GM21515 (cell line): ENCODE measurements around the gene TRMO.

Experiments used
- ATAC-seq: cut with Tn5 transposase; IDR thresholded peaks from one replicate; pipeline ENCODE4 v1.9.1; 2021; ENCODE audit not compliant: unreplicated experiment

The TRMO gene

DNA sequence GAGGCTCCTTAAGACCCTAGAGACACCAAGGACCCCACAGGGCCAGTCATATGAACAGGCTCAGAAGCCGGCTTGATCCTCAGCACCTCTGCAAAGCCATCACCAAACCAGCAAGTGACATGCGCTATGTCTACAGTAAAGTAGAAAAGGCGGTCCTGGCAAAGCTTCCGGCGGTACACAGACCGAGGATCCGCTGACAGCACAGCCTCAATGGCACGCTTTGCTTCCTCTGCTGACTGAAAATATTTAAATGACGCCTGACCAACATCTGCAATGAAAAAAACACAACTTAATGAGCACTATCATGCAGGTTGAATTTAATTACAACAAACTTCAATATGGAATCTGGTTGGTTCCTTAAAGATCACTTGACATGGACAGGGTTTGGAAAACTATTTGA is 17.6 kb downstream of the TRMO start:
- ATAC-seq: no peak

DNA sequence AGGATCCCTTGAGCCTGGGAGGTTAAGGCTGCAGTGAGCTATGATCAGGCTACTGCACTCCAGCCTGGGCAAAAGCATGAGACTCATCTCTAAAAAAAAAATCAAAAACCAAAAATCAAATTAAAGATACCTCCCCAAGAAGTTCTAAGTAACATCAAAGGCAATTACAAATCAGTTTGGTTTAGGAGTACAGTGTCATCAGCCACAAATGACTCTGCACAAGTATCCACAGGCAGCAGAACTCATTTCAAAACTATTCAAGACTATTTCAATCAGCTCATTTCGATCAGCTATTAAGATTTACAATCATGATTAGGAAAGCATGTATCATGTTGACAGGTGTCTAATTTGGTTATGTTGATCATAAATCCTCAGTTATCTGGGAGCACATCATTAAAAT is 19.1 kb downstream of the TRMO start:
- ATAC-seq: no peak

DNA sequence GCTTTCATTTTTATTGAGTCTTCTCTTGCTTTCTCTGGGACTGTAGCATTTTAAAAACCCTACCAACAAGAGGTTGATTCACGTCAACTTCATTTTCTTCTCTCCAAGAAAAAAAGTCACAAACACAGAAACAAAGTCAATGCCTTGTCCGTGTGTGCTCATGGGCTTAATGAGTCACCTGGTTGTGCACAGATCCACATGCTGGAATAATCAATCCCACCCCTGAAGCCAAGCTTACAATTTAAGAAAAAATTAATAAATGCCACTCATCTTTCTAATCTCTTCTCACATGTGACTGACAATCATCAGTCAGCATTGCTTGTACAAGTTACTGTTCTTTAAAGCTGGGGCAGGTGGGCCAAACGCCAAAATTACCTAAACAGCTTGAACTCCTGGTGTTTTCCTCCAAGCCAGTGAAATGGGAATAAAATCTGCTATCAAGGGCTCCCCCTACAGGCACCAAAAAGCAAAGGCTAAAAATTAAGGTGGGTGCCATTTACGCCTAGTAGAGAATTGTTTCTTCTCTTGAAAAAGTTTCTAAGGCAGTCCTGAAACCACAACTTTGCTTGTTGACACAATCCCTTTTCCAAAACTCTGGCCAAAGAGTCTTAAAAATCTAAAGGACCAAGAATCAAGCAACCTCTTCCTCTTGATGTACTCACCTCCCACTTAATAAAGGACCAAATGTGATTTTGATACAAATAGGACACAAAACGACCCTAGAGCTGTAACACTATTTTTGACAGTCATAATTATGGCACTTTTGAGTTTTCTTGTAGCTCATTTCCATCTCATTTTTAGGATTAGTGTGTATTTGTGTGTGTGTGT is 21.3 kb downstream of the TRMO start:
- ATAC-seq: no peak

DNA sequence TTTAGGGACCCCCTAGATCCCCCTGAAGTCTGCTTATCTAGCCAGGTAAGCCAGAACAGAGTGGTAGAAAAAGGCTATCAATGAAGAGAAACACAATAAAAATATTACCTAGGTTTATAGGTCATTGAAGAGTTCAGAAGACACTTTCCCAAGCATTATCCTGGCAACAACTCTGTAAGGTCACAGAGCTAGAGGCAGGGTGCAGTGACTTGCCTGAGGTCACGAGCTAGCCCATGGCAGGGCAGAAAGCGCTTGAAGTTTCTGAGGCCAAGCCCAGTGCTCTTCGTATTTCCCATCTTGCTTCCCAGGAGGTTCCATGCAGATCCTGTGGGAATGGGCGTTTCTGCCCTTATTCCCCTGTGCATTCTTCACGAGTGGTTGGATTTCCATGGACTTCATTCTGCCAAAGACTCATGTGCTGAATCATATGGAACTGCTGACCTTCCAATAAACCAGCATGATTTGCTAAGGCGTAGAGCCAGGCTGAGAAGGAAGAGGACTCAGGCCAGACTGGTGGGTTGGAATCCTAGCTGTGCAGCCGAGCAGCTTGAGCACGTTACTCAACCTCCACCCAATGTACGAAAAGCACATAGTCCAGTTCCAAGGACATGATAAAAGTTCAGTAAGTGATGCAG is 22.1 kb downstream of the TRMO start:
- ATAC-seq: no peak

DNA sequence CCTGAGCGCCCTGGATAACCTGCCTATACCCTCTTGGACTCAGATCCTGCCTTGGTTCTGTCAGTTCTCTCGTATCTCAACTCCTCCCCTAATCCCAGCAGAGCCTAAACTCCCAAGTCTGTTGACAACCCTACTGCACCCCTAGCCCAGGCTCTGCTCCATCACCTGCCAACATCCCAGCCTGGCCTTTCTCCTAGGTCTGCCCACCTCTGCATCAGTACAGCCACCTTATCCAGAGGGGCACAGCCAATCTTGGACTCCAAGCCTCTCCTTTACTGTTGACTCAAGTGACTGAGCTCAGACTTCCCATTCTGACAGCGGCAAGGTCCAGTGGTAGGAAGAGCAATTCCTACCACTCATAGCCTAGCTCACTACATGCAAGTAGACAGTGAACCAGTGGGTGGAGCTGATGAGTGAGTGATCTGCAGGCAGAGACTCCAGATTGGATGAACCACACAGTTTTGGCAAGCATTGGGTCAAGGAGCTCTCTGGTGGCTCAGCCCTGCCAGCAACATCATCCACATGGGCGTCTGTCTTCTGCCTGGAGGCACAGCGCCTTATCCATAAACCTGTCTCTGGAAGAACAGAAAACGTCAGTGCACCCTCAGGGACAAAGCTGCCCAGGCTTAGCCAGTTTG is 26.5 kb downstream of the TRMO start:
- no peak for ATAC-seq

DNA sequence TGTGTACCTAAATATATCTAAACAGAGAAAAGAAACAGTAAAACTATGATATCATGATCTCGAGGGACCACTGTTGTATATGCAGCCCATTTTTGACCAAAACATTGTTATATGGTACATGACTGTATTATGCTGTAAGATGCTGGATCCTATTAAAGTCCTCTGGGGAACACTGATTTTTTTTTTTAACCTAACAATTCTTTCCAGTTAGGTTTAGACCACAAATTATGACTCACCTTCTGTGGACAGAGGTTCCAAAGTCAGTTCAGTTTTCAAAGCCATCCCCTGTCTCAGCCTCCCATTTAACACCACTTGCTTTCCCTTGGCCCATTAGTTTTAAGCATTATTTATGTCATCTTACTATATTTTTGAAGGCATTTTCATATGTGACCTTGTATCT is 27.1 kb downstream of the TRMO start:
- ATAC-seq: no peak

DNA sequence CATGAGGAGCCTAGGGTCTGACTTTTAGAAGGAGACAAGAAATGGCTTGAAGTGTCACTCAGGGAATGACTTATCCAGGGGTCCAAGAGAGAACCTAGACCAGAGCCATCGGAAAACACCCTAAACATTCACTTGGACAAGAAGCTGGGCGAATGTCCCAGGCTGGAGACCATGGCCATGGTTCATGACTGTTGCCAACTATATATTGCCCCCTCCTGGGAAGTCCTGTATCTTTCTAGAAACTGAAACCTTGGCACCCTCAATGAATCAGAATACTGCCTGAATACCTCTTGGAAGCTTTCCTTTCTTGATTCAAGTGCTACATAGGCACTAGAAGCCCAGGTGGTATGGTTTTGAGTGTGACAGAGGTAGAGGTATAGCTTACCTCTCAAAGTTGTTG is 29.9 kb downstream of the TRMO start:
- ATAC-seq: no peak

DNA sequence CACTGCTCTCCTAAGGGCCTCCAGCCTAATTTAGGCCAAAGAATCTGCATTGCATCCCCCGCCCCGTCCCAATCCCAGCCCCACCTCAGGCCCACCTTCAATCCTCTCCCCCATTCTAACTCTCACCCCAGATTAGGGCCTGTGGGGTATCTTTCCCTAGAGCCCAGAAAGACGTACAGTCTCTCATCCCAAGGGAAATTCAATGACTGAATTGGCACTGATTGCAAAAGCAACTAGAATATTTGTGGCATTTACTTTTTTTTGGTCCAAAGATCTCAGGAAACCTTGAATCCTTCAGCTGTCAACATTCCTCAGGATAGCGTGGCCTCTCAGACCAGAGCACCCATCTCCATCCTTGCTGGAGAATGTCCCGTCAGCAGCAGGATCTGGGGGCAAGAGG is 30.6 kb downstream of the TRMO start:
- no peak for ATAC-seq

DNA sequence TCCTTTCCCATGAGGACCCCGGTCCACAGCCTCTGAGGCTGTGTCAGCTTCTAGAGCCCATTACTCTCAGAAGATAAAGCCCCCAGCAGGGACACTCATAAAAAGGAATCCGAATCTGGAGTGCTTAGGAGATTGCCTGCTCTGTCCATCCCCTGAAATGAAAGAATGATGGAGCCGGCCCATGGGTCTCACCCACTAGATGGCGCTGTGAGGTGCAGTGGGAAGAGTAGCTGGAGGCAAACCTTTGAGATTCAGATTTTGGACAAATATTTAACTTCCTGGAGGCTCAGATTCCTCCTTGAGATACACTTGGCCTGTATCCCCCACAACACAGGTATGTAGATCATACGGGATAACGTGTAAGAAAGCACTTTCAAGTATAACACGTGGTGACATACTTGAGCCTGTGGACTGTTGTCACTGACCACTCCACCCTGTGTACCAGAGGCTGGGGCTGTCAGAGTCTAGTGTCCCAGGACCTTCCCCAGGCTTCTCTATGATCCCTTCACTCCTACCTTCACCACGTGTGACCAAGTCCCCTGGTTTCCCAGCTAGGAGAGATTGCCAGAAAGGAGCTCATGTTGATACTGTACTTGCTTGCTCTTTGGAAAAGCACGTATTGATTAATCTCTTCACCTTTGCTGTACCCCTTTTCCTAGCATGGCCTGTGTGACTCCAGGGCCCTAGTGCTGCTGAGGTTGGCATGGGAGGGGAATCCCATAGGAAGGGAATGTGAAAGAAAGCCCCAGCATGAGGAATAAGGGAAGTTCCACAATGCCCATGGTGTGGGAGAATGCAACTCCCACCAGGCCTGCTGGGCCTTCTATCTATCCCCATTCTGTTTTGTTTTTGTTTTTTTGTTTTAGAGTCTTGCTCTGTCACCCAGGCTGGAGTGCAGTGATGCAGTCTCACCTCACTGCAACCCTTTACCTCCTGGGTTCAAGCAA is 32.1 kb downstream of the TRMO start:
- ATAC-seq: no peak

DNA sequence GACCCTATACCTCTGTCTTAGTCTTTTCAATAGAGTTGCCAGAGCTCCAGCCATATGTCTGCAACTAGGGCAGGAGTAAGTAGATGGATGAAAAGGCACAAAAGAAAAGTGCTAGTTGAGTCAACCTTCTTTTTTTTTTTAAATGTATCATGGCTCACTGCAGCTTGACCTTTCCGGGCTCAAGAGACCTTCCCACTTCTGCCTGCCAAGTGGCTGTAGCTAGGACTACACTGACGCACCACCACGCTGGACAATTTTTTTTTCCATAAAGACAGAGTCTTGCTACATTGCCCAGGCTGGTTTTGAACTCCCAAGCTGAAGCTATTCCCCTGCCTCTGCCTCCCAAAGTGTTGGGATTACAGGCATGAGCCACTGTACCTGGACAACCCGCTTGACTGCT is 42.0 kb downstream of the TRMO start:
- no peak for ATAC-seq

DNA sequence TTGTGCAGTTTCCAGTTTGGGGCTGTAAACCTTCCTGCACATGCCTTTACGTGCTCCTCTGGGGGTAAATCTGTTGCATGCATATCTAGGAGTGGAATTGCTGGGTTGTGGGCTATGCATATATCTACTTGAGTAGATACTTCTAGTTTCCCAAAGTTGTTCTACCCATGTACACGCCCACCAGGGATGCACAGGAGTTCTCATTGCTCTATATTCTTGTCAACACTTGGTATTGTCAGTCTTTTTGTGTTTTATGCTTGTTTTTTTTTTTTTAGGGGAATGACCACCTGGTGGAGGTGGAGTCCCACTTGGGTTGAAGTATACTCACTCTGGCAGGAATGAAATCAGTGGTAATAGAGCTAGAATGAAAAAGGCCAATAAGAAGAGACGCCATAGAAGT is 46.2 kb downstream of the TRMO start:
- no peak for ATAC-seq

DNA sequence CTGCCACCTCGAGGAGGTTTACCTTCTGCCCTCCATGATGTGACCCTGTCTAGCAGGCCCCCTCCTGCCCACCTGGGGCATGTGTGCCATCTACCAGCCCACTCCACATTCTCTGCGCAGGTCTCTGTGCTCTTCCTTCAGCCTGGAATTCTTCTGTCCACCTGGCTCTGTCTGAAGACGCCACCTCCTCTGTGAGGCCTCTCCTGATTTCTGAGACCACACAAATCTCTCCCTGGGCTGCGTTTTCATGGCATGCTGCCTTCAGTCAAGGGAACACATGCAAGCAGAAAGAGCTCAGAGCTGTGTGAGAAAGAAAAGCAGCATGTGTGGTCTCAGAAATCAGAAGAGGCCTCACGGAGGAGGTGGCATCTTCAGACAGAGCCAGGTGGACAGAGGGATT is 47.2 kb downstream of the TRMO start:
- ATAC-seq: no peak

DNA sequence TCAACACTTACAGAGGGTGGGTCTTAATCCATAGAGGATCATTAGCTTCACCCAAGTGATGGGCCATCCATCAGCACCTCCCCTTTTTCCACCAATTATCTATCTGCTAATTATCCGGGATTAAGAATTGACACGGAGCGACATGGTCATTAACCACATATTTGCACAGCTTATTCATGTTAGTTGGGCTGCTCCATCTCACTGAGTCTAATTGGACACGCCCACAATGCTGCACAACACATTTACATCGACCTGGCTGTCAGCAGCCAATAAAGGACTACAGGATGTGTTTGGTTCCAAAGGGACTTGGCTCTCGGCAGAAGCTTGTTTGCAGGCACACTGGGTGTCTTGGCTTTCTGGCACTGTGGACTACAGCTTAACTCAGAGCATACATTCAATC is 47.7 kb downstream of the TRMO start:
- no peak for ATAC-seq

DNA sequence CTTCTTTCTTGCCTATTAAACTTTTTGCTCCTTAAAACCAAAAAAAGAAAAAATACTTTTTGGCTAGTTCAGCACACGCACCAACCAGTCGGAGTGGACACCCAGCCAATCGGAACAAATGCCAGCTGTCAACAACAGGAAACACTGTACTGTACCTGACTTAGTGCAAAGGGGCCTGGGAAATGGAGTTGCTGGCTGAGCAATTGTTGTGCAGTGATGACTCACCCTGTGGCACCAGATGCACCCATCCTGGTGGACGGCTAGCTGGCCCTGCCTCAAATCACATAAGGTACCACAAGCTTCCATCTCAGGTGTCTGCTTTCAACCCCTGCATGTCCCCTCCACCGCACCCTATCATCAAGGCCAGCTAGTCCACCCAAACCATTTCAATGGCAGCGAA is 48.4 kb downstream of the TRMO start:
- no peak for ATAC-seq

DNA sequence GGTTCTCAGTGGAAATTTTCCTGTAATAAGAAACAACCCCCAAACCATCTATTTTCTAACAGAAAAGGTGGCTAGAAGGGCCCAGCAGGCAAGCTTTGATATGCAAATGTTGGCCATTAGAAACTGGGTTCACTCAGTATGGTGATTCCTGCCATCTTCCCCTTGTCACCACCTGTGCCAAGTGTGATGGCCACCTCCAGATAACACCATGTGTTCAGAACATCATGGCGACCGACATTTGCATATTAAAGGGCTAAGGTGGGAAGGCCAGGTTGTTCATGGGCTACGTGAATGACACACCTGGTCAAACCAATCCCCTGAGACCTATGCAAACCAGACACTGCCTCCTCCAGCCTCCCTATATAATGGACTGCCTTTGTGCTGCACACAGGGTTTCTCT is 48.9 kb downstream of the TRMO start:
- ATAC-seq: no peak

DNA sequence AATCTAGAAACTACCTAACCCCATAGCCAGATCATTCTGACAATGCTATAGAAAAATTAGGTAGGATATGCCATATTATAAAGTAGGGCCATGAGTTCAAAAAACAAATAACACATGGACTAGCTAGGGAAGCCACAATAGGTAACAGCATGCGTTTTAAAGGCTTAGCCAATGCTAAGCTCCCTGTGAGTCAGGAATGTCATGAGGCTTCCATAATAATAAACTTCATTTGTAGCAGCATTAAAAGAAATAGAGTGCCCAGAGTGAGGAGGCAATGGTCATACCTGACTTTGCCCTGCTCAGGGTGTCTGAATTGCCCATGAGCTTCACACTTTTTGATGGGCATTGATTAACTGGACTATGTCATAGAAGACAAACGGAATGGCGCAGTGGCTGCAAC is 53.4 kb downstream of the TRMO start:
- ATAC-seq: no peak

DNA sequence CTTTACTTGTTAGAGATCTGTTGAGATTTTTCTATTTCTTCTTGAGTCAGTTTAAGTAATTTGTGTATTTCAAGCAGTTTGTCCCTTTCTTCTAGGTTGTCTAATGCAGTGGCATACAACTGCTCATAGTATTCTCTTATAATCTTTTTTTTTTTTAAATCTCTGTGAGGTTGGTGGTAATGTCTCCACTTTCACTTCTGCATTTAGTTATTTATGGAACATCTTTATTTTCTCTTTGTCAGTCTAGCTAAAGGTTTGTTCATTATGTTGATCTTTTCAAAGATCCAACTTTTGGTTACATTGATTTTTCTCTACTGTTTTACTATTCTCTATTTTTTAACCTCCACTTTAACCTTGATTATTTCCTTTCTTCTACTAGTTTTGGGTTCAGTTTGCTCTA is 55.5 kb downstream of the TRMO start:
- ATAC-seq: peak; percentile 63

DNA sequence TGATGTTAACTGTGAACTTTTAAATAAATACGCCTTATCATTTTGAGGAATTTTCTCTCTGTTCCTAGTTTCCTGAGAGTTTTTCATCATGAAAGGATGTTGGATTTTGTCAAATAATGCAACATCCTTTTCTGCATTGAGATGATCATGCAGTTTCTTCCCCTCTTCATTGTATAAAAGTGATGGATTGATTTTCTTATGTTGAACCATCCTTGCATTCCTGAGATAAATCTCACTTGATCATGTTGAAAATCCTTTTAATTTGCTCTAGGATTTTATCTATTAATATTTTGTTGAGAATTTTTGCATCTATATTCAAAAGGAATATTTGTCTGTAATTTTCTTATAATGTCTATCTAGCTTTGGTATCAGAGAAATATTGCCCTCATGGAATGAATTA is 56.0 kb downstream of the TRMO start:
- no peak for ATAC-seq

DNA sequence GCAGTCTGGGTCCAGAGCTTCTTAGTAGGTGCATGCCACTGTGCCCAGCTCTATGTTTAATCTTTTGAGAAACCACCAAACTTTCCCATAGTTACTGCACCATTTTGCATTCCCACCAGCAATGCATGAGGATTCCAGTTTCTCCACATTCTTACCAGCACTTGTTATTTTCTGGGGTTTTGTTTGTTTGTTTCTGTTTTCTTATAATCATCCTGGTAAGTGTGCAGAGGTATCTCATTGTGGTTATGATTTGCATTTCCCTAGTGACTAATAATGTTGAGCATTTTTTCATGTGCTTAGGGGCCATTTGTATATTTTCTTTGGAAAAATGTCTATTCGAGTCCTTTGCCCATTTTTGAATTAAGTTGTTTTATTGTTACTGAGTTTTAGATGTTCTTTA is 57.9 kb downstream of the TRMO start:
- ATAC-seq: no peak

DNA sequence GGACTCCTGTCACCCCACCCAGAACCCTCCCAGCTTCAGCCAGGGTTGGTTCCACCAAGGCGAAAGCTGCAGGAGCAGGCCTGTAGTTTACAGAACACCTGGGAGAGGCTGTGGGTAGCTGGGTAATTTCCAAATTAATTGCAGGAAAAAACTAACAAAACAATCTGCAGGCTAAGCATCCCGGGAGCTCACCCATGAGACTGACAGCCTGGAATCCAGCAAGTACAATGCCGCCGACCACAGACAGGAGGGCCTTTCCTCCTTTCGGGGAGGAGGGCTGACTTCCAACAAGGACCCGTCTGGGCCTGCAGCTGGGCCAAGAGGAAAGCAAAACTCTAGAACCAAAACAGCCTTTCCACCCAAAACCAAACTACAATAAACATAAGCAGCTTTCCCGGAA is 59.0 kb downstream of the TRMO start:
- no peak for ATAC-seq

DNA sequence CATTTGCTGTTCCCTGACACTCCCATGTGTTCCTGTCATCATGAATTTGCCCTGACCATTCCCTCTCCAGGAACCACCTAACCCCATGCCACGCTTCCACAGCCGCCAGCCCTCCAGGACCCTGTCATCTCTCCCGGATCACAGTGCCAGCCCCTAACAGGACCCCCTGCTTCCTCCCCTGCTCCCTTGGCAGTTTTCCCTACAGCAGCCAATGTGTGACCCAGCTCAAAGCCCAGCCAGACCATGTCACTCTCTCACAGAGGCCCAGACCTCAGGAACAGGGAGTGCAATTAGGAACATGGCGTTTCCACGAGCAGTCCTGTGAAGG is 61.2 kb downstream of the TRMO start:
- ATAC-seq: no peak
